Osteocyte (in vitro differentiated cells): Measurements from ENCODE around the gene HOXD10. TPM values are rescaled to one million over a fixed set of nuclear protein-coding genes. Genes with fewer than 3 reads are reported as not detected.
A peak's percentile ranks its signal among the peaks of the same experiment; 100 is the strongest.

Experiments used
- DNase-seq: peaks from one replicate; pipeline ENCODE4 v3.0.0; 2021; ENCODE audit warnings: mixed read lengths; ENCODE audit not compliant: unreplicated experiment; ENCODE audit errors: extremely low spot score
- H3K27ac Mint-ChIP-seq: one replicate; pipeline ENCODE4 v1.8.0; 2021; ENCODE audit warnings: mild to moderate bottlenecking, mixed read lengths; ENCODE audit not compliant: unreplicated experiment
- H3K27me3 Mint-ChIP-seq: one replicate; pipeline ENCODE4 v1.8.0; 2021; ENCODE audit warnings: mixed read lengths; ENCODE audit not compliant: unreplicated experiment
- H3K36me3 Mint-ChIP-seq: one replicate; pipeline ENCODE4 v1.8.0; 2021; ENCODE audit warnings: mixed read lengths; ENCODE audit not compliant: unreplicated experiment
- H3K4me1 Mint-ChIP-seq: one replicate; pipeline ENCODE4 v1.8.0; 2021; ENCODE audit warnings: mixed read lengths; ENCODE audit not compliant: unreplicated experiment
- H3K4me3 Mint-ChIP-seq: one replicate; pipeline ENCODE4 v1.8.0; 2021; ENCODE audit warnings: mild to moderate bottlenecking, moderate library complexity, mixed read lengths; ENCODE audit not compliant: unreplicated experiment
- H3K9me3 Mint-ChIP-seq: one replicate; pipeline ENCODE4 v1.8.0; 2021; ENCODE audit warnings: mixed read lengths; ENCODE audit not compliant: unreplicated experiment
- total RNA-seq: library from RNA; stranded (reverse); gene quantifications from 2 replicates; pipeline ENCODE4 v1.2.1, GENCODE V29; 2021
- TF ChIP-seq, protein P1 (sequence below): fragments of 200-600 bp; sonication (generic); IDR thresholded peaks from 2 replicates; pipeline ENCODE4 v1.5.0; 2021; ENCODE audit warnings: antibody characterized with exemption, mild to moderate bottlenecking, moderate library complexity

The HOXD10 gene
- total RNA-seq, 1 donor from 2014 or later, result not detected

GRCh38 chr2:176122052-176122682 lies 5.6 kb downstream of the HOXD10 start:
- no peak for DNase-seq
- Mint-ChIP-seq H3K36me3 (peaks cover 4% of the 10 kb centered on the region), H3K27me3 (peaks cover 86% of the 10 kb centered on the region), H3K4me1 (peaks cover 8% of the 10 kb centered on the region), H3K27ac (no peak overlapping the region), H3K9me3 (peaks cover 3% of the 10 kb centered on the region), H3K4me3 (peak overlapping the region; percentile 64)
- TF ChIP-seq, protein P1, sequence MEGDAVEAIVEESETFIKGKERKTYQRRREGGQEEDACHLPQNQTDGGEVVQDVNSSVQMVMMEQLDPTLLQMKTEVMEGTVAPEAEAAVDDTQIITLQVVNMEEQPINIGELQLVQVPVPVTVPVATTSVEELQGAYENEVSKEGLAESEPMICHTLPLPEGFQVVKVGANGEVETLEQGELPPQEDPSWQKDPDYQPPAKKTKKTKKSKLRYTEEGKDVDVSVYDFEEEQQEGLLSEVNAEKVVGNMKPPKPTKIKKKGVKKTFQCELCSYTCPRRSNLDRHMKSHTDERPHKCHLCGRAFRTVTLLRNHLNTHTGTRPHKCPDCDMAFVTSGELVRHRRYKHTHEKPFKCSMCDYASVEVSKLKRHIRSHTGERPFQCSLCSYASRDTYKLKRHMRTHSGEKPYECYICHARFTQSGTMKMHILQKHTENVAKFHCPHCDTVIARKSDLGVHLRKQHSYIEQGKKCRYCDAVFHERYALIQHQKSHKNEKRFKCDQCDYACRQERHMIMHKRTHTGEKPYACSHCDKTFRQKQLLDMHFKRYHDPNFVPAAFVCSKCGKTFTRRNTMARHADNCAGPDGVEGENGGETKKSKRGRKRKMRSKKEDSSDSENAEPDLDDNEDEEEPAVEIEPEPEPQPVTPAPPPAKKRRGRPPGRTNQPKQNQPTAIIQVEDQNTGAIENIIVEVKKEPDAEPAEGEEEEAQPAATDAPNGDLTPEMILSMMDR, result no peak

- Mint-ChIP-seq H3K27me3 (peaks cover 88% of the 10 kb centered on the region), H3K27ac (no peak within 1 kb of the TSS), H3K36me3 (peaks cover 4% of the 10 kb centered on the region), H3K4me1 (peaks cover 8% of the 10 kb centered on the region), H3K9me3 (peaks cover 3% of the 10 kb centered on the region), H3K4me3 (peak within 1 kb of the TSS; percentile 64)
- TF ChIP-seq, protein P1, result no peak
- DNase-seq, result no peak
These were observed 6.3 kb downstream of the HOXD10 start, which contains the start of gene HOXD9 for GRCh38 chr2:176122683-176123410. HOXD9 (plus strand) TSS chr2:176122719; CDS start chr2:176122769, 50 bp downstream.

GRCh38 chr2:176123411-176124109 lies 7.0 kb downstream of the HOXD10 start:
- Mint-ChIP-seq H3K4me3 (peak overlapping the region; percentile 38), H3K27ac (no peak overlapping the region)

GRCh38 chr2:176124110-176124946 lies 7.8 kb downstream of the HOXD10 start:
- H3K27ac Mint-ChIP-seq, result no peak overlapping the region
- no peaks in the 10 kb centered on the region for H3K9me3 Mint-ChIP-seq
- peaks cover 88% of the 10 kb centered on the region for H3K27me3 Mint-ChIP-seq
- H3K36me3 Mint-ChIP-seq, result peaks cover 4% of the 10 kb centered on the region
- no peak for DNase-seq
- TF ChIP-seq, protein P1, result no peak
- H3K4me3 Mint-ChIP-seq, result no peak overlapping the region
- peaks cover 20% of the 10 kb centered on the region for H3K4me1 Mint-ChIP-seq

More at GRCh38 chr2:176123411-176124109, 7.0 kb downstream of the HOXD10 start:
- TF ChIP-seq, protein P1, result no peak
- Mint-ChIP-seq H3K27me3 (peaks cover 88% of the 10 kb centered on the region), H3K36me3 (peaks cover 4% of the 10 kb centered on the region), H3K4me1 (peaks cover 13% of the 10 kb centered on the region), H3K9me3 (peaks cover 3% of the 10 kb centered on the region)
- DNase-seq, result no peak
